DMS53 (cell line): Measurements from ENCODE around the gene FAM50B.
A peak's percentile ranks its signal among the peaks of the same experiment; 100 is the strongest.

ENCODE experiments used
- DNase-seq: peaks from one replicate; lab custom pipeline; 2025; lab: John Stamatoyannopoulos, UW

FAM50B gene

DNA sequence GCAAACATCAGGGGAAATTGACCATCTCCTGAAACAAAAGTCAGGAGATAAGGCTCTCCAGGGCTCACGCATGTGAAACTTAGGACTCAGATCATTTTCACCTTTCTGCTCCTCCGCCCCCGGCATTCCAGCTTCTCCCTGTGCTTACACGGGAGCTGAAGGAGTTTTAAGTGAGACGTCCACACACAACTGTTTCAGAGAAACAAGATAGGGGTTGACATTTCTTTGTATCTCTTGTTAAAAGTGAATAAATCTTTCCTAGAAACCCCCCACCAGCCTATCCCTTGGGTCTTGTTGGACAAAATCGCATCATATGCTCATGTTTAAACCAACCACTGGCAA is 46.1 kb downstream of the FAM50B start:
- DNase-seq: no peak

DNA sequence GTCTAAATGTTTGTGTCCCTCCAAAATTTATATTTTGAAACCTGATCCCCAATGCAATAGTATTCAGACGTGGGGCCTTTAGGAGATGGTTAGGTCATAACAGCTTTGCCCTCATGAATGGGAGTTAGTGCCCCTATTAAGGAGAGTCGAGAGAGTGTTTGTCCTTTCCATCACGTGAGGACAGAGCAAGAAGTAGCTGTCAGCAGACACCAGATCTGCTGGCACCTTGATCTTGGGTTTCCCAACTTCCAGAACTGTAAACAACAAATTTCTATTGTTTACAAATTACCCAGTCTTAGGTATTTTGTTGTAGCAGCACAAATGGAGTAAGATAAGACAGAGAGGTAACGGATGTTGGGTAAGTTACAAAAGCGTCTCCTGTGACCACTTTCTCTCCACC is 46.6 kb downstream of the FAM50B start:
- DNase-seq: no peak

DNA sequence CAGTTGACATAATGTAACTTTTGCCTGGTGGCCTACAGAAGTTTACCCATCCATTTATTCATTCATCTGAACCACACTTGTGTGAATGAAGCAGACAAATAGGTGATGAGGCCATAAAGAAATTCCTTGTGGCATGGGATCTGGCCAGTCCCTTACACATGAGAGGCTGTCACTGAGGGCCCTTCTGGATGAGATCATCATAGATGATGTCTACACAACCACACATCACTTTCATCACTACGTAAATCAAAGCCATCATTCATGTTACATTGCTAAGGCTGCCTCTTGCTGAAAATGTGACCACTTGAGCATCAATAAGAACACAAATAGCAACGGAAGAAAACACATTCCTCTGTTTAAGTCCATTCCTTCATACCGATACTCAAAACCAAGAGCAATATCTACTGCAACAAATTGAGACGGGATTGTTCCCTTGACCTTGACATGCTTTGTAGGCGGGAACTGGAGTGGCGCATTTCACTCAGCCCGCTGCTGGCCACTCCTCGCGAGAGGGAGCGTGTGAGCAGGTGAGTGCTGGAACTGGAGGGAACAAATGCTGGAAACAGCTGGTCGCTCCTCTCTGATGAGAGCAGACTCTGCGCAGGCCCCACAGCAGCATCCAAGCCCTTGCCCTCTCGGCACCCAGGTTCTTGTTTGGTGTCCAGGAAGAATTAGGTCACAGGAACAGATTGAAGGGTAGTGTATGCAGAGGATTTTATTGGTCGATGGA is 49.3 kb downstream of the FAM50B start:
- DNase-seq: peak; percentile 35

DNA sequence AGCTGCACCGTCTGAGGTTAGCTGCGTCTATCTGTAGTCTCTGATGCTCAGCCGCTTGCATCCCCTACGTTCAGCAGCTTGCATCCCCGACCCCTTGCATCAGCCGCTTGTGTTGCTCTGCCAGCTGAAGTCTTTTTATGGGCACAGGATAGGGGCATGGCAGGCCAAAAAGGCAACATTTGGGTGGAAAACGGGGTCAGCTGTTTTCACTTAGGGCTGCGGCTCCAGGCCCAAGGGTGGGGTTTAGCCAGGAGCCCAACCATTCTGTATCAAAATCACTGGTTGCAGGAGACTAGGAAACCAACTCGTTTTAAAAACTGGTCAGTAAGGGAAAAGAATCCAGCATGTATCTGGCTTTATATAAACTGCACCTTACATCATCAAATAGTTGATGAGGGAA is 49.9 kb downstream of the FAM50B start:
- no peak for DNase-seq

DNA sequence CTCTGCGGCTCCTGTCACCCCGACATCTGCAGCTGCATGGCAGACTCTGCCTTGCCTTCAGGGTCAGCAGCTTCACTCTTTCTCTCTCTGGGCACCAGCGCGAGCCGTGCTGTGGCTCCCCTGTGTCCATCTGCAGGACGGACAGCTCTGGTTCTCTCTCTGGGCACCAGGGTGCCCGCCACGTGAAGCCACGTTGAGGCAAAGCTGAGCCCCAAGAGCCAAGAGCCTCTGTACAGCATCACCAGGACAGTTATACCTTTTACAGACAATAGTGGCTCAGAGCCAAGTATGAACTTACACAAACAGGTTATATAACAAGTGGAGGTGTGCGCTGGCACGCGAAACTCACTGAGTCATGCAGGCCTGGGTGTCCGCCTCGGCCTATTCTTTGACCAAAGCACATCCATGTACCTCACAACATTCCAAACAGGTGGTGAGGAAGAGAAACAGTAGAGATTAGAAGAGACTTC is 50.8 kb downstream of the FAM50B start:
- DNase-seq: peak; percentile 88
